Suprapubic skin (tissue), 3 donors: Measurements from ENCODE around the gene FAM32A.

Experiments used
- EP300 ChIP-seq: sonication (generic); formaldehyde crosslinking; IDR thresholded peaks from one replicate; pipeline ENCODE4 v1.6.1; 2017; ENCODE audit warnings: antibody characterized with exemption
- TF ChIP-seq, protein P1 (sequence below), 2 donors: fragments of 200-600 bp in 1 of 2; fragments of 450-650 bp in 1 of 2; sonication (generic) in 1 of 2; IDR thresholded peaks; one replicate each; pipeline ENCODE4 v1.5.1; 2016 to 2019; ENCODE audit warnings: antibody characterized with exemption in 2 of 2, mild to moderate bottlenecking in 1 of 2, moderate library complexity in 1 of 2

DNA sequence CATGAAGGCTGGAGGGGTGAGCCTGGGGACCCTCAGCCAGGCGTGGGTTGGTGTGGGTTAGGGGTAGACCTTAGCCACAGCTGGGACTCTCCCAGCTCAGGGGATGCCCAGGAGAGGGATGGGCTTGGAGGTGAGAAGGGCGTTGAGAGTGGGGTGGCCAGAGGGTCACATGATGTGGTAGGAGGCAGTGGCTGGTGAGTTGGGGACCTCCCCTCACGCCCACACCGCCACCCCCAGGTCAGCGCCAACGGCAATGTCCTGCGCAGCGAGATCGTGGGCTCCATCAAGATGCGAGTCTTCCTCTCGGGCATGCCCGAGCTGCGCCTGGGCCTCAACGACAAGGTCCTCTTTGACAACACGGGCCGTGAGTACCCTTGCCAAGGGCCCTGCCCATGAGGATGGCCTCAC is 41.0 kb downstream of the FAM32A start:
- TF ChIP-seq, protein P1, sequence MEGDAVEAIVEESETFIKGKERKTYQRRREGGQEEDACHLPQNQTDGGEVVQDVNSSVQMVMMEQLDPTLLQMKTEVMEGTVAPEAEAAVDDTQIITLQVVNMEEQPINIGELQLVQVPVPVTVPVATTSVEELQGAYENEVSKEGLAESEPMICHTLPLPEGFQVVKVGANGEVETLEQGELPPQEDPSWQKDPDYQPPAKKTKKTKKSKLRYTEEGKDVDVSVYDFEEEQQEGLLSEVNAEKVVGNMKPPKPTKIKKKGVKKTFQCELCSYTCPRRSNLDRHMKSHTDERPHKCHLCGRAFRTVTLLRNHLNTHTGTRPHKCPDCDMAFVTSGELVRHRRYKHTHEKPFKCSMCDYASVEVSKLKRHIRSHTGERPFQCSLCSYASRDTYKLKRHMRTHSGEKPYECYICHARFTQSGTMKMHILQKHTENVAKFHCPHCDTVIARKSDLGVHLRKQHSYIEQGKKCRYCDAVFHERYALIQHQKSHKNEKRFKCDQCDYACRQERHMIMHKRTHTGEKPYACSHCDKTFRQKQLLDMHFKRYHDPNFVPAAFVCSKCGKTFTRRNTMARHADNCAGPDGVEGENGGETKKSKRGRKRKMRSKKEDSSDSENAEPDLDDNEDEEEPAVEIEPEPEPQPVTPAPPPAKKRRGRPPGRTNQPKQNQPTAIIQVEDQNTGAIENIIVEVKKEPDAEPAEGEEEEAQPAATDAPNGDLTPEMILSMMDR (IDR thresholded peaks at IDR 0.05), result no peak
- no peak for TF ChIP-seq EP300
